Superior temporal gyrus (tissue), 1 donor: ENCODE measurements around the gene GGNBP2.

Source experiments
- DNase-seq: peaks from one replicate; pipeline ENCODE4 v3.0.0-alpha.2; 2016; ENCODE audit errors: extremely low spot score

The GGNBP2 gene

GRCh38 chr17:36550491-36551417, 6.0 kb downstream of the GGNBP2 start:
- DNase-seq, result no peak

DNA sequence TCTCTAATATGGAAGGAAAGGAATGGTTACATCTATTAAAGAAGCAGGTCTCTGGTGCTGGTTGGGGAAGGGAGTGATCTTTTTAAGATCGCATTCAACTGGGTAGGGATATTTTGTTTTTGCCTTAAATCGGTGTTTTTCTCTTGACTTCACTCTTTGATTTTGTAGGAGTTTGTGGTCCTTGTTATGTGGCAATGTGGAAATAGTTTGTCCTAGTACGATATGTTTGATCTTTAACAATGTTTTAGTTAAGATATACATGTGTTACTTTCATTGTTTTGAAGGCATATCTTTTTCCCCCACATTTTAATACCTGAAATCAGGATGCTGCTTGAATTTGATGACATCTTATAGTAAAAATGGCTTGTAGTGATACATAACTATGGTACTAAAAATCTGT, 8.7 kb downstream of the GGNBP2 start:
- no peak for DNase-seq

DNA sequence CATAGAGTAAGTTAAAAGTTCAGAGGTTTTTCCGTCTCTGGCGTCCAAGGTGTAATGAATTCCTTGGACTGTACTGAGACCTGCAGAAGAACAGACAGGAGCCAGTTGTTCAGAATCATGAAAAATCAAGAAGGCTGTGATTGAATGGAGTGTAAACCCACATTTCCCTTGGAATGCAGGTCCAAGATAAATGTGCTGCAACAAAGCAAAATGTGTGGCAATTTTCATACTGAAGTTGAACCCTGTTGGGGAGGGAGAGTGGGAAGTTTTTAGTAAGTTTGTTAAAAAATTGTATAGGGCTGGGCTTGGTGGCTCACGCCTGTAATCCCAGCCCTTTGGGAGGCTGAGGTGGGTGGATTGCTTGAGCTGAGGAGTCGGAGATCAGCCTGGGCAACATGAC, 21.4 kb downstream of the GGNBP2 start:
- DNase-seq, result no peak

DNA sequence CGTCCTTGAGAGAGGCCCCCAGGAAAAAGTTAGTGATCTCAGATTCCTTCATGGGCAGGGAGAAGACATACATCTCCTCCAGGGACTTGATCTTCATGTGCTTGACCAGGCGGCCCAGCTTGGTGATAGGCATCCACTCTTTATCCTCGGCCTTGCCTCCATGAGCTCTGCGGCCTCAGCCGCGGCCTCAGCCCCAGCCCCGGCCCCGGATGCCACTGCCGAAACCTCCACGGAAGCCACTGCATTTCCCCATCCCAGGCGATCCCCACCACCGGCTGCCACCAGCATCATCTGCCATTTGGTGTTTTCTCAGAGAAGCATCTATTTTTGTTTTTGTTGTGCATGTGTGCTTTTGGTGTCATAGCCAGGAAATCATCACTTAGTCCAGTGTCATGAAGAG, 30.3 kb downstream of the GGNBP2 start:
- no peak for DNase-seq

- DNase-seq, result no peak
These were observed 32.1 kb downstream of the GGNBP2 start for GRCh38 chr17:36576793-36577192.

DNA sequence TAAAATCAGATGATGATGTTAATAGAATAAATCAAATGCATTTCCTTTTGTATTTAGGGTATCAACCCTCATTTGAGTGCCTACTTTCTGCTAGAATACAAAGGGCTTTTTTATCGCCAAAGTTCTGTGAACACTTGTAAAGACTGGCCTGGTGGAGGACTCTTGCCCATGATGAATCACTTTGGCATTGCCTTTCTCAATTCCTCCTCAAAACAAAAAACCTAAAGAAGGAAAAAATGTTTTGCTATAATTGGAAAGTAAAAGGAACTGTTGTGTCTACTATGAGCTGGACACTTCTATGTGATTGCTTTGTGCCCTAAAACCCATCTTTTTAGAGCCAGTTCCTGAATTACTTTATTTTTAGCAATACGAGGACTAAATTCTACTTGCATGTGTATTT, 34.0 kb downstream of the GGNBP2 start:
- peak; percentile 48 for DNase-seq

GRCh38 chr17:36583787-36584186, 39.1 kb downstream of the GGNBP2 start:
- DNase-seq, result no peak

- DNase-seq, result no peak
These were observed 41.4 kb downstream of the GGNBP2 start for GRCh38 chr17:36586138-36586537.

- no peak for DNase-seq
These were observed 45.4 kb downstream of the GGNBP2 start for GRCh38 chr17:36590082-36590481.

DNA sequence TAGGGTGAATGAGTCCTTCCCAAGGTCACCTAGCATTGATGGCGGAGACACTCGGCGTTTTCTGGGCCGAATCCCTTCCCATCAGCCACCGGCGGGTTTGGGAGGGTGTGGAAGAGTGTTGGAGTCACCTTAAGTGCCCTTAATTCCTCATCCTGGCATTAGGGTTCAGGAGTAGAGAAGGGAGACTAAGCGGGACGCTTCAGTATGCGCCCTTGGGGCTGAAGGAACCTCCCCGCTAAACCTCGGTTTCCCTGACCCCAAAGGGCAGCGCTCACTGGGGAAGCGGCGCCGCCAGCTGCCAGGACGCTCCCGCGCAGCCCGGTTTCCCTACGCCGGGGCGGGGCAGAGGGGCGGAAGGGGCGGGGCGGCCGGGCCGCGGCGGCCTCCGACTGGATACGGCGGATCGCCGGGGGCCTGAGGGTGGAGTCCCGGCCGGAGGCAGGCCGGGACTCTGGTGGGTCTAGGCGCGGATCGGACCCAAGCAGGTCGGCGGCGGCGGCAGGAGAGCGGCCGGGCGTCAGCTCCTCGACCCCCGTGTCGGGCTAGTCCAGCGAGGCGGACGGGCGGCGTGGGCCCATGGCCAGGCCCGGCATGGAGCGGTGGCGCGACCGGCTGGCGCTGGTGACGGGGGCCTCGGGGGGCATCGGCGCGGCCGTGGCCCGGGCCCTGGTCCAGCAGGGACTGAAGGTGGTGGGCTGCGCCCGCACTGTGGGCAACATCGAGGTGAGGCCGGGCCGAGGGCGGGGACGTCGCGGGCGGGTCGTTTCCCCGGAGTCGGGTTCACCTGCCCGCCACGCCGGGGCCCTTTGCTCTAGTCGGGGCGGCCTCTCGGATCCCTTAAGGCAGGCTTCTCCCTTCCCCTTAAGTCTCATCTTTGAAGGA, 47.0 kb downstream of the GGNBP2 start, which contains the start of gene DHRS11:
Gene DHRS11, plus strand, starts transcription at position 446 of the 882 bp plus-strand sequence. Its CDS starts 131 bp downstream, at position 577.
- peak; percentile 73 for DNase-seq

GRCh38 chr17:36592316-36592715, 47.6 kb downstream of the GGNBP2 start:
- no peak for DNase-seq

- no peak for DNase-seq
These were observed 48.1 kb downstream of the GGNBP2 start for GRCh38 chr17:36592716-36593321.

- no peak for DNase-seq
These were observed 49.1 kb downstream of the GGNBP2 start for GRCh38 chr17:36593656-36594316.

DNA sequence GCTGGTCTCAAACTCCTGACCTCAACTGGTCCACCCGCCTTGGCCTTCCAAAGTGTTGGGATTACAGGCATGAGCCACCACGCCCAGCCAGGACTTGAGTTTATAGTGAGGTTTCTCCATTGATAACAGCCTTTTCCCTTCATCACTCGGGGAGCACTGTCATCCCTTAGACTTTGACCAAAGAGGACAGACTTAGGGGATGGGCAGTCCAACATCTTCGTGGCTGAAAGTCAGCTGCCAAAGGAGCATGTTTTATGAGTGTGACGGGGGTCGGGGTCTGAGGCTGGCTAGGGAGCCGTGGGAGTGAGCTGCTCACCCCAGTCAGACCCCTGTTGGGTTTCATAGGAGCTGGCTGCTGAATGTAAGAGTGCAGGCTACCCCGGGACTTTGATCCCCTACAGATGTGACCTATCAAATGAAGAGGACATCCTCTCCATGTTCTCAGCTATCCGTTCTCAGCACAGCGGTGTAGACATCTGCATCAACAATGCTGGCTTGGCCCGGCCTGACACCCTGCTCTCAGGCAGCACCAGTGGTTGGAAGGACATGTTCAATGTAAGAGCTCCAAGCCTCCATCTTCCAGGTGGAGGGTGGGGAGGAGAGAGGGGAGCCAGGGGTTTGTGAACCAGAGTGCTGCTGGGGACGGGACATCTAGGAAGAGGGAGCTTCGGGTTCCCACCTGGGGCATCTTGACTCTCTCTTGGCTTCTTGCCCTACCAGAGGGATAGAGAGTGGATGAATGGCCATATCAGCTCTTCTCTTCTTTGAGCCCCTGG, 50.1 kb downstream of the GGNBP2 start:
- DNase-seq, result no peak

- no peak for DNase-seq
These were observed 52.5 kb downstream of the GGNBP2 start for GRCh38 chr17:36597226-36597625.

- no peak for DNase-seq
These were observed 53.4 kb downstream of the GGNBP2 start for GRCh38 chr17:36597866-36598777.

GRCh38 chr17:36598951-36599401, 54.3 kb downstream of the GGNBP2 start:
- DNase-seq, result no peak

- DNase-seq, result no peak
These were observed 55.0 kb downstream of the GGNBP2 start for GRCh38 chr17:36599546-36600250.

DNA sequence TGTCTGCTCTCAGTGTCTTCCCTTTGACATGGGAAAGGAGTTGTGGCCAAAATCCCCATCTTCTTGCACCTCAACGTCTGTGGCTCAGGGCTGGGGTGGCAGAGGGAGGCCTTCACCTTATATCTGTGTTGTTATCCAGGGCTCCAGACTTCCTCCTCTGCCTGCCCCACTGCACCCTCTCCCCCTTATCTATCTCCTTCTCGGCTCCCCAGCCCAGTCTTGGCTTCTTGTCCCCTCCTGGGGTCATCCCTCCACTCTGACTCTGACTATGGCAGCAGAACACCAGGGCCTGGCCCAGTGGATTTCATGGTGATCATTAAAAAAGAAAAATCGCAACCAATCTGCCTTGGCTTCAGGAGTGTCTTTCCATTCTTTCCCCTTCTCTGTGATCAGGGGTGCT, 55.7 kb downstream of the GGNBP2 start:
- no peak for DNase-seq
